Activated CD4-positive, alpha-beta T cell treated with anti-CD3 and anti-CD28 coated beads, Interleukin-2, amount 50 U/mL, for 4 hours (primary cell): ENCODE measurements around the gene CXCL17.
A peak's percentile ranks its signal among the peaks of the same experiment; 100 is the strongest.

ENCODE experiments used
- DNase-seq, 2 experiments: peaks; one replicate each; pipeline ENCODE4 v3.0.0-alpha.2; 2020

CXCL17 gene

GRCh38 chr19:42397263-42398166, 45.2 kb downstream of the CXCL17 start:
- DNase-seq: no peak

- peak; percentile 87 to 88 for DNase-seq
Observed at GRCh38 chr19:42396381-42397262, 46.1 kb downstream of the CXCL17 start.

- DNase-seq: no peak
Observed at GRCh38 chr19:42394751-42395150, 48.0 kb downstream of the CXCL17 start.

- DNase-seq: no peak
Observed at GRCh38 chr19:42392165-42392564, 50.6 kb downstream of the CXCL17 start.

- DNase-seq: no peak
Observed at GRCh38 chr19:42389899-42390298, 52.8 kb downstream of the CXCL17 start, which contains the start of gene CNFN. TSS of gene CNFN (minus strand) at chr19:42390297. CDS start at chr19:42389037, 1,260 bp downstream.

- no peak for DNase-seq
Observed at GRCh38 chr19:42388851-42389489, 53.8 kb downstream of the CXCL17 start.

GRCh38 chr19:42386974-42387707, 55.6 kb downstream of the CXCL17 start:
- peak; percentile 53 to 54 for DNase-seq

- DNase-seq: no peak
Observed at GRCh38 chr19:42380155-42380554, 62.6 kb downstream of the CXCL17 start.
